ENCODE results near the gene UMOD.

The UMOD gene

GRCh38 chr16:20352615-20353014 is at the start of gene UMOD:
Gene UMOD (minus strand): TSS chr16:20352715. CDS start chr16:20350737, 1,978 bp downstream.
- H3K4me1 ChIP-seq (ENCODE audit: control insufficient read depth, low read length): no peaks in the 10 kb centered on the region
- H4K20me1 ChIP-seq (ENCODE audit: control insufficient read depth, insufficient read depth, low read depth, low read length): no peaks in the 10 kb centered on the region
- no peaks in the 10 kb centered on the region for H3K9me2 ChIP-seq (replicated peaks; ENCODE audit: control insufficient read depth, low read length)
- H3K27me3 ChIP-seq (ENCODE audit: control insufficient read depth, low read length): no peaks in the 10 kb centered on the region
- H3K4me2 ChIP-seq (ENCODE audit: low read length): no peak within 1 kb of the TSS
- no peaks in the 10 kb centered on the region for H3K79me2 ChIP-seq (ENCODE audit: control insufficient read depth, low read length)
- H3K36me3 ChIP-seq (ENCODE audit: control insufficient read depth, low read length): no peaks in the 10 kb centered on the region
- no peak within 1 kb of the TSS for H3K4me3 ChIP-seq (ENCODE audit: low read length)
- no peaks in the 10 kb centered on the region for H3F3A ChIP-seq (ENCODE audit: control insufficient read depth, insufficient read depth)
- H3K9me3 ChIP-seq (ENCODE audit: control insufficient read depth, insufficient read depth, low read length): no peaks in the 10 kb centered on the region
- TF ChIP-seq CTCF (IDR thresholded peaks at IDR 0.05; ENCODE audit: low read depth, low read length, poor library complexity, severe bottlenecking): no peak
- TF ChIP-seq EZH2phosphoT487 (IDR thresholded peaks at IDR 0.05; ENCODE audit: borderline replicate concordance, low read length): no peak
- H3K27ac ChIP-seq (ENCODE audit: low read depth, low read length): no peak within 1 kb of the TSS

GRCh38 chr16:20401475-20402016 is 49.0 kb upstream of the UMOD start:
- Histone ChIP-seq H3K4me2 (ENCODE audit: low read length) (no peak overlapping the region), H4K20me1 (ENCODE audit: control insufficient read depth, insufficient read depth, low read depth, low read length) (no peaks in the 10 kb centered on the region), H3K27me3 (ENCODE audit: control insufficient read depth, low read length) (no peaks in the 10 kb centered on the region), H3K4me1 (ENCODE audit: control insufficient read depth, low read length) (no peaks in the 10 kb centered on the region), H3K9me3 (ENCODE audit: control insufficient read depth, insufficient read depth, low read length) (no peaks in the 10 kb centered on the region), H3K27ac (ENCODE audit: low read depth, low read length) (no peak overlapping the region), H3K4me3 (ENCODE audit: low read length) (no peak overlapping the region), H3K36me3 (ENCODE audit: control insufficient read depth, low read length) (no peaks in the 10 kb centered on the region), H3K9me2 (replicated peaks; ENCODE audit: control insufficient read depth, low read length) (no peaks in the 10 kb centered on the region), H3K79me2 (ENCODE audit: control insufficient read depth, low read length) (no peaks in the 10 kb centered on the region), H3F3A (ENCODE audit: control insufficient read depth, insufficient read depth) (no peaks in the 10 kb centered on the region)
- no peak for TF ChIP-seq EZH2phosphoT487 (IDR thresholded peaks at IDR 0.05; ENCODE audit: borderline replicate concordance, low read length)
- TF ChIP-seq CTCF (IDR thresholded peaks at IDR 0.05; ENCODE audit: low read depth, low read length, poor library complexity, severe bottlenecking): no peak

- Histone ChIP-seq H3K27ac (ENCODE audit: low read depth, low read length) (no peak overlapping the region), H3K36me3 (ENCODE audit: control insufficient read depth, low read length) (no peaks in the 10 kb centered on the region), H3K9me2 (replicated peaks; ENCODE audit: control insufficient read depth, low read length) (no peaks in the 10 kb centered on the region), H3K9me3 (ENCODE audit: control insufficient read depth, insufficient read depth, low read length) (no peaks in the 10 kb centered on the region), H4K20me1 (ENCODE audit: control insufficient read depth, insufficient read depth, low read depth, low read length) (no peaks in the 10 kb centered on the region), H3K4me3 (ENCODE audit: low read length) (no peak overlapping the region), H3K27me3 (ENCODE audit: control insufficient read depth, low read length) (no peaks in the 10 kb centered on the region), H3K4me2 (ENCODE audit: low read length) (no peak overlapping the region), H3K4me1 (ENCODE audit: control insufficient read depth, low read length) (no peaks in the 10 kb centered on the region), H3K79me2 (ENCODE audit: control insufficient read depth, low read length) (no peaks in the 10 kb centered on the region), H3F3A (ENCODE audit: control insufficient read depth, insufficient read depth) (no peaks in the 10 kb centered on the region)
- TF ChIP-seq CTCF (IDR thresholded peaks at IDR 0.05; ENCODE audit: low read depth, low read length, poor library complexity, severe bottlenecking) (no peak), EZH2phosphoT487 (IDR thresholded peaks at IDR 0.05; ENCODE audit: borderline replicate concordance, low read length) (no peak)
Measured at GRCh38 chr16:20401066-20401465, 48.6 kb upstream of the UMOD start.

Measured in DOHH2 (cell line).